PC-3 (cell line): ENCODE results near the gene SMIM15. TPM values are rescaled to one million over a fixed set of nuclear protein-coding genes. Genes with fewer than 3 reads are reported as not detected.

ENCODE experiments used
- ATAC-seq: fragments of 200-7000 bp; cut with Tn5 transposase; 2 replicates; pipeline ENCODE4 v1.9.1; 2020; ENCODE audit warnings: mild to moderate bottlenecking, moderate library complexity
- BruUV-seq: library from RNA; stranded (reverse); fragments of 400-500 nt; replicated peaks from 2 replicates; lab custom pipeline; 2021; lab: Mats Ljungman, UMichigan
- CTCF ChIA-PET: fragments of 300-600 bp; sonication (Branson Sonifier 250); formaldehyde crosslinking; loops from one replicate; lab custom pipeline; 2022; ENCODE audit warnings: antibody characterized with exemption; lab: Charles Lee
- POLR2A ChIA-PET: fragments of 300-600 bp; sonication (Branson Sonifier 250); formaldehyde crosslinking; loops from one replicate; lab custom pipeline; 2022; ENCODE audit warnings: antibody characterized with exemption; ENCODE audit not compliant: unreplicated experiment; lab: Charles Lee
- DNase-seq: peaks from one replicate; pipeline ENCODE4 v3.0.0-alpha.2; 2015
- H2AFZ ChIP-seq: fragments of 300-600 bp; sonication (generic); 2 replicates; pipeline ENCODE4 v1.6.0; 2016; ENCODE audit warnings: antibody characterized with exemption, low read length
- H3F3A ChIP-seq: fragments of 300-600 bp; sonication (generic); one replicate; pipeline ENCODE4 v1.6.0; 2017; ENCODE audit warnings: antibody characterized with exemption, low read length, control low read depth, mild to moderate bottlenecking; ENCODE audit not compliant: unreplicated experiment
- H3K27ac ChIP-seq: fragments of 300-600 bp; sonication (generic); 2 replicates; pipeline ENCODE4 v1.5.1; 2016; ENCODE audit warnings: mild to moderate bottlenecking, low read length
- H3K27me3 ChIP-seq: fragments of 300-600 bp; sonication (generic); 2 replicates; pipeline ENCODE4 v1.6.1; 2016; ENCODE audit warnings: low read length, mixed read lengths
- H3K36me3 ChIP-seq: fragments of 300-600 bp; sonication (generic); 2 replicates; pipeline ENCODE4 v1.6.1; 2016; ENCODE audit warnings: low read depth, mixed run types, low read length, mixed read lengths
- H3K4me1 ChIP-seq: fragments of 300-600 bp; sonication (generic); 2 replicates; pipeline ENCODE4 v1.5.1; 2016; ENCODE audit warnings: low read length; ENCODE audit not compliant: insufficient read depth
- H3K4me2 ChIP-seq: fragments of 300-600 bp; sonication (generic); 2 replicates; pipeline ENCODE4 v1.6.0; 2016; ENCODE audit warnings: low read length
- H3K4me3 ChIP-seq: fragments of 300-600 bp; sonication (generic); 2 replicates; pipeline ENCODE4 v1.5.1; 2016; ENCODE audit warnings: mild to moderate bottlenecking, low read length, mixed read lengths
- H3K79me2 ChIP-seq: fragments of 300-600 bp; sonication (generic); 2 replicates; pipeline ENCODE4 v1.6.1; 2017; ENCODE audit warnings: low read length, mixed read lengths
- H3K9ac ChIP-seq: fragments of 300-600 bp; sonication (generic); 2 replicates; pipeline ENCODE4 v1.6.0; 2016; ENCODE audit warnings: mild to moderate bottlenecking, low read length
- H3K9me2 ChIP-seq: fragments of 300-600 bp; sonication (generic); replicated peaks from 2 replicates; pipeline ENCODE4 v1.6.1; 2016; ENCODE audit warnings: mixed run types, low read length, mixed read lengths
- H3K9me3 ChIP-seq: fragments of 300-600 bp; sonication (generic); 2 replicates; pipeline ENCODE4 v1.6.1; 2016; ENCODE audit warnings: low read length, mixed read lengths
- H4K20me1 ChIP-seq: fragments of 300-600 bp; sonication (generic); 2 replicates; pipeline ENCODE4 v1.6.1; 2016; ENCODE audit warnings: low read length, mixed read lengths
- EZH2 ChIP-seq: fragments of 300-600 bp; sonication (generic); IDR thresholded peaks from one replicate; pipeline ENCODE4 v1.6.1; 2017; ENCODE audit warnings: antibody characterized with exemption, mild to moderate bottlenecking, low read length; ENCODE audit not compliant: unreplicated experiment
- EZH2phosphoT487 ChIP-seq: fragments of 300-600 bp; sonication (generic); IDR thresholded peaks from 2 replicates; pipeline ENCODE4 v1.6.1; 2018; ENCODE audit warnings: mild to moderate bottlenecking, antibody characterized with exemption, low read length, borderline replicate concordance
- intact Hi-C: fragments of 100-400 bp; cut with micrococcal nuclease; formaldehyde crosslinking; loops from 2 replicates; pipeline ENCODE4 v1.9.0; 2023
- total RNA-seq: library from RNA; depleted of rRNA; stranded (reverse); fragments of >200 nt; gene quantifications from 2 replicates; pipeline ENCODE4 v1.2.3, GENCODE V29; 2014
- TF ChIP-seq, protein P1 (sequence below): fragments of 300-600 bp; sonication (generic); conservative IDR thresholded peaks from 2 replicates; pipeline ENCODE4 v1.5.1; 2017; ENCODE audit warnings: antibody characterized with exemption, low read depth, mild to moderate bottlenecking, low read length

Gene SMIM15
- total RNA-seq, 1 experiment from 2014 or later: 76.3 TPM

DNA sequence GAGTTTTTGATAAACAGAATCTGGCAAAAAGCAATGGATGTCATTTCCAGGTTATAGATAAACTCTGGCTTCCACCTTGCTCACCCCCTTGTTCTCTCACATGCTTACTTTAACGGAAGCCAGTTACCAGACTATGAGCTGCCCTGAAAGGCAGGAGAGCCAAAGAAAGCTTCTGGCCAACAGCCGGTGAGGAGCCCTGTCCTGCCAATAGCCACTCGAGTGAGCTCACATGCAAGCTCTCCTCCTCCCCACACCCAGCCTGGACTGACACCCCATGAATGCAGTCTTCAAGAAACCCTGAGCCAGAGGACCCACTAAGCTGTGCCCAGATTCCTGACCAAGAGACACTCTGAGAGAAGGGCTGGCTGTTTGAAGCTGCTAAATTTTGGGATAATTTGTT lies 14.4 kb upstream of the SMIM15 start:
- BruUV-seq: no TSS peak
- ATAC-seq: no peak
- POLR2A ChIA-PET: no interaction called here

DNA sequence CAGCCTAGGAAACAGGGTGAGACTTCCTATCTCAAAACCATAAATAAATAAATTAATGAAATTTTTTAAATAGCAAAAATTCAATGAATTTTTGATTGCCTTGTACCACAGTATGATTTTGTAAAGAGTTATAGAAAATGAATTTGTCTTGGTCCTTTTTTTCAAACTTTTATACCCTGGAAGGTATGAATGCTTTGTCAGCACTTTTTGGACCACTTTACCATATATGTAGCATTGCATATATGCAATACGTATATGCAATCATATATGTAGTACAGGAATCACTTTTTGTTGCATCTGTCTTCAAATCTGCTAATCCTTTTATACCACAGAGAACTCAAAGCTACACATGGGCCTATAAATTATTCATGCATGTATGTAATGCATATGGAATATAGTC lies 9.2 kb upstream of the SMIM15 start:
- no peaks in the 10 kb centered on the region for H3K9me3 ChIP-seq
- no peaks in the 10 kb centered on the region for H3F3A ChIP-seq
- ChIA-PET CTCF (no interaction called here), POLR2A (no interaction called here)
- no peaks in the 10 kb centered on the region for H3K79me2 ChIP-seq
- ATAC-seq (no peak), DNase-seq (no peak)
- no peak overlapping the region for H2AFZ ChIP-seq
- BruUV-seq: no TSS peak
- H3K4me1 ChIP-seq: no peaks in the 10 kb centered on the region
- no peaks in the 10 kb centered on the region for H3K36me3 ChIP-seq
- H3K9me2 ChIP-seq: no peaks in the 10 kb centered on the region
- H3K4me3 ChIP-seq: no peak overlapping the region
- no peak for TF ChIP-seq EZH2
- TF ChIP-seq, protein P1, sequence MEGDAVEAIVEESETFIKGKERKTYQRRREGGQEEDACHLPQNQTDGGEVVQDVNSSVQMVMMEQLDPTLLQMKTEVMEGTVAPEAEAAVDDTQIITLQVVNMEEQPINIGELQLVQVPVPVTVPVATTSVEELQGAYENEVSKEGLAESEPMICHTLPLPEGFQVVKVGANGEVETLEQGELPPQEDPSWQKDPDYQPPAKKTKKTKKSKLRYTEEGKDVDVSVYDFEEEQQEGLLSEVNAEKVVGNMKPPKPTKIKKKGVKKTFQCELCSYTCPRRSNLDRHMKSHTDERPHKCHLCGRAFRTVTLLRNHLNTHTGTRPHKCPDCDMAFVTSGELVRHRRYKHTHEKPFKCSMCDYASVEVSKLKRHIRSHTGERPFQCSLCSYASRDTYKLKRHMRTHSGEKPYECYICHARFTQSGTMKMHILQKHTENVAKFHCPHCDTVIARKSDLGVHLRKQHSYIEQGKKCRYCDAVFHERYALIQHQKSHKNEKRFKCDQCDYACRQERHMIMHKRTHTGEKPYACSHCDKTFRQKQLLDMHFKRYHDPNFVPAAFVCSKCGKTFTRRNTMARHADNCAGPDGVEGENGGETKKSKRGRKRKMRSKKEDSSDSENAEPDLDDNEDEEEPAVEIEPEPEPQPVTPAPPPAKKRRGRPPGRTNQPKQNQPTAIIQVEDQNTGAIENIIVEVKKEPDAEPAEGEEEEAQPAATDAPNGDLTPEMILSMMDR: no peak
- no peak for TF ChIP-seq EZH2phosphoT487
- H3K9ac ChIP-seq: no peak overlapping the region
- H3K27ac ChIP-seq: no peak overlapping the region
- no peaks in the 10 kb centered on the region for H3K27me3 ChIP-seq
- intact Hi-C loops: no loop called here
- H4K20me1 ChIP-seq: no peaks in the 10 kb centered on the region
- H3K4me2 ChIP-seq: no peak overlapping the region

More for the DNA sequence above, 14.4 kb upstream of the SMIM15 start:
- no peaks in the 10 kb centered on the region for H3K36me3 ChIP-seq
- DNase-seq: no peak
- H2AFZ ChIP-seq: no peak overlapping the region
- H4K20me1 ChIP-seq: no peaks in the 10 kb centered on the region
- H3K9me2 ChIP-seq: no peaks in the 10 kb centered on the region
- TF ChIP-seq EZH2phosphoT487 (no peak), EZH2 (no peak)
- TF ChIP-seq, protein P1: no peak
- no peaks in the 10 kb centered on the region for H3K27me3 ChIP-seq
- H3K4me2 ChIP-seq: no peak overlapping the region
- no peaks in the 10 kb centered on the region for H3K79me2 ChIP-seq
- H3K27ac ChIP-seq: no peak overlapping the region
- H3F3A ChIP-seq: no peaks in the 10 kb centered on the region
- H3K9me3 ChIP-seq: no peaks in the 10 kb centered on the region
- no peak overlapping the region for H3K4me3 ChIP-seq
- CTCF ChIA-PET: no interaction called here
- H3K4me1 ChIP-seq: no peaks in the 10 kb centered on the region
- H3K9ac ChIP-seq: no peak overlapping the region
- intact Hi-C loops: no loop called here

DNA sequence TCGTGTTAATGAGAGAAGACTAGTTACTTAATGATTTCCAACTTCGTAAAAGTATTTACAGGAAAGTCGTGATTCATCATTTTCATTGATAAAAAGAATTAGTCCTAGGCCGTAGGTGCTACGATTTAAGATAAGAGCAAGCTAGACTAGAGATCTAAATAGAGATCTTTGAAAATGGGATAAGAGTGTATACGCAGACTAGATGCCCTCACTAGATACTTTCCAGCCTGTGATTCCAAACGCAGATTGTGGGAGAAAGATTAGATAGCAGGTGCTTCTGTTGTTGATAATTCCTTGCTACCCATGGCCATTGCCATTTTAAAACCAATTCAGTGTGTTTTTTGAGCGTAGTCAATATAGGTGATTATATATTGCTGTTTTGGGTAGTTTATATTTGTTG lies 6.7 kb upstream of the SMIM15 start:
- no peaks in the 10 kb centered on the region for H3K9me3 ChIP-seq
- H3K27me3 ChIP-seq: no peaks in the 10 kb centered on the region
- DNase-seq (no peak), ATAC-seq (no peak)
- H3F3A ChIP-seq: no peaks in the 10 kb centered on the region
- CTCF ChIA-PET: no interaction called here
- H3K9me2 ChIP-seq: no peaks in the 10 kb centered on the region
- POLR2A ChIA-PET: no interaction called here
- H3K9ac ChIP-seq: no peak overlapping the region
- BruUV-seq: no TSS peak
- H3K4me2 ChIP-seq: no peak overlapping the region
- H3K4me1 ChIP-seq: 0 out of 2 replicates have a peak, but pooled peaks cover 5% of the 10 kb centered on the region
- H3K4me3 ChIP-seq: no peak overlapping the region
- H3K79me2 ChIP-seq: peaks cover 5% of the 10 kb centered on the region
- H2AFZ ChIP-seq: no peak overlapping the region
- H4K20me1 ChIP-seq: no peaks in the 10 kb centered on the region
- H3K27ac ChIP-seq: no peak overlapping the region
- TF ChIP-seq EZH2phosphoT487: no peak
- H3K36me3 ChIP-seq: no peaks in the 10 kb centered on the region
- intact Hi-C loops: loop anchor here (5.0 kb wide), 1 partner anchor 488 kb away; no protein-coding TSS in a partner anchor
